GM12864 (cell line): Measurements from ENCODE around the gene NCF2.
A peak's percentile ranks its signal among the peaks of the same experiment; 100 is the strongest.

Experiments used
- DNase-seq: peaks from one replicate; pipeline ENCODE4 v3.0.0-alpha.2; 2011; ENCODE audit warnings: low read depth
- H3K4me3 ChIP-seq: 2 replicates; pipeline ENCODE4 v1.5.1; 2011; ENCODE audit warnings: mild to moderate bottlenecking, low read depth, low read length, control low read depth
- TF ChIP-seq, protein P1 (sequence below): IDR thresholded peaks from 2 replicates; pipeline ENCODE4 v1.5.1; 2011; ENCODE audit warnings: low read depth, mild to moderate bottlenecking, moderate library complexity, low read length, control low read depth, inconsistent platforms; ENCODE audit errors: missing control alignments

Gene NCF2, protein sequence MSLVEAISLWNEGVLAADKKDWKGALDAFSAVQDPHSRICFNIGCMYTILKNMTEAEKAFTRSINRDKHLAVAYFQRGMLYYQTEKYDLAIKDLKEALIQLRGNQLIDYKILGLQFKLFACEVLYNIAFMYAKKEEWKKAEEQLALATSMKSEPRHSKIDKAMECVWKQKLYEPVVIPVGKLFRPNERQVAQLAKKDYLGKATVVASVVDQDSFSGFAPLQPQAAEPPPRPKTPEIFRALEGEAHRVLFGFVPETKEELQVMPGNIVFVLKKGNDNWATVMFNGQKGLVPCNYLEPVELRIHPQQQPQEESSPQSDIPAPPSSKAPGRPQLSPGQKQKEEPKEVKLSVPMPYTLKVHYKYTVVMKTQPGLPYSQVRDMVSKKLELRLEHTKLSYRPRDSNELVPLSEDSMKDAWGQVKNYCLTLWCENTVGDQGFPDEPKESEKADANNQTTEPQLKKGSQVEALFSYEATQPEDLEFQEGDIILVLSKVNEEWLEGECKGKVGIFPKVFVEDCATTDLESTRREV

GRCh38 chr1:183590244-183591191 lies at the start of gene NCF2:
NCF2 (minus strand) TSS chr1:183590459; CDS start chr1:183590329, 130 bp downstream.
- H3K4me3 ChIP-seq, result peak within 1 kb of the TSS; percentile 68
- DNase-seq, result peak; percentile 98
- TF ChIP-seq, protein P1, sequence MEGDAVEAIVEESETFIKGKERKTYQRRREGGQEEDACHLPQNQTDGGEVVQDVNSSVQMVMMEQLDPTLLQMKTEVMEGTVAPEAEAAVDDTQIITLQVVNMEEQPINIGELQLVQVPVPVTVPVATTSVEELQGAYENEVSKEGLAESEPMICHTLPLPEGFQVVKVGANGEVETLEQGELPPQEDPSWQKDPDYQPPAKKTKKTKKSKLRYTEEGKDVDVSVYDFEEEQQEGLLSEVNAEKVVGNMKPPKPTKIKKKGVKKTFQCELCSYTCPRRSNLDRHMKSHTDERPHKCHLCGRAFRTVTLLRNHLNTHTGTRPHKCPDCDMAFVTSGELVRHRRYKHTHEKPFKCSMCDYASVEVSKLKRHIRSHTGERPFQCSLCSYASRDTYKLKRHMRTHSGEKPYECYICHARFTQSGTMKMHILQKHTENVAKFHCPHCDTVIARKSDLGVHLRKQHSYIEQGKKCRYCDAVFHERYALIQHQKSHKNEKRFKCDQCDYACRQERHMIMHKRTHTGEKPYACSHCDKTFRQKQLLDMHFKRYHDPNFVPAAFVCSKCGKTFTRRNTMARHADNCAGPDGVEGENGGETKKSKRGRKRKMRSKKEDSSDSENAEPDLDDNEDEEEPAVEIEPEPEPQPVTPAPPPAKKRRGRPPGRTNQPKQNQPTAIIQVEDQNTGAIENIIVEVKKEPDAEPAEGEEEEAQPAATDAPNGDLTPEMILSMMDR, result no peak

DNA sequence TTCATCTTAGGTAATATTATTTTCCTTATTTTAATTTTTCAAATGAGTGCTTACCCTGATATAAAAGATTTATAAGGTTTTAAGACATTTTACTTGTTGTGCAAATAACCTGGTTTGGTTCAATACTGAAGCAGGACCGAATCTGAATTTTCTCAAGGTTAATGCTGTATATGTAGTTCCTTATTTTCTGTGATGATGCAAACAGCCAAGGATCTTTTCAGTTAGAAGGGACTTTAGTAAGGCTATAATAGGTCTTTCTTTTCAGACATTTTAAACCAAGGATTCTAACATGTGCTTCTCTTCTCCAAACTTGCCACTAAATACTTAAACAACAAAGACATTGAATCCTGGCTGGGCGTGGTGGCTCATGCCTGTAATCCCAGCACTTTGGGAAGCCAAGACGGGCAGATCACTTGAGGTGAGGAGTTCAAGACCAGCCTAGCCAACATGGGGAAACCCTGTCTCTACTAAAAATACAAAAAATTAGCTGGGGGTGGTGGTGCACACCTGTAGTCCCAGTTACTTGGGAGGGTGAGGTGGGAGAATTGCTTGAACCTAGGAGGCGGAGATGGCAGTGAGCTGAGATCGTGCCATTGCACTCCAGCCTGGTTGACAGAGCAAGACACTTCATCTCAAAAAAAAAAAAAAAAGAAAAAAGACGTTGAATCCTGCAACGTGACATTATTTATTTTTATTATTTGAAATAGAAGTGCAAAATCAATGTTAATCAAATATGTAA lies 48.6 kb upstream of the NCF2 start:
- H3K4me3 ChIP-seq, result no peak overlapping the region
- DNase-seq, result no peak
- TF ChIP-seq, protein P1, result no peak

DNA sequence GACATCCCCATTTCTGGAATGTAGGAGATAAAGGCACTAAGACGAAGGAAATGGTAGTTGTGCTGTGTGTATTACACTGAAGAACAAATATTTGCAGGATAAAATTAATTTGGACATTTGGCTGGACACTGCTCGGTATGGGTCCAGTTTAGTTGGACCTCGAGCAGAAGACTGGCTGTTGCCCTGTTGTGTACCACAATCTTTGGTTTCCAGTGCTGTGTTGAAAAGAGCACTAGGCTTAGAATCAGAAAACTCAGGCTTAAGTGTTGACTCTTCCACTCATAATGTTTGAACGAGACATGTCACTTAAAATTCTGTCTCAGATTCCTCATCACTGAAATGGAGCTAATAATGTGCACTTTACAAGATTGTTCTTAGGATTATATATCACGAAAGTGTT lies 46.5 kb upstream of the NCF2 start:
- no peak for DNase-seq
- TF ChIP-seq, protein P1, result no peak
- H3K4me3 ChIP-seq, result peak overlapping the region; percentile 88; the same call in 1 of the 2 replicates

DNA sequence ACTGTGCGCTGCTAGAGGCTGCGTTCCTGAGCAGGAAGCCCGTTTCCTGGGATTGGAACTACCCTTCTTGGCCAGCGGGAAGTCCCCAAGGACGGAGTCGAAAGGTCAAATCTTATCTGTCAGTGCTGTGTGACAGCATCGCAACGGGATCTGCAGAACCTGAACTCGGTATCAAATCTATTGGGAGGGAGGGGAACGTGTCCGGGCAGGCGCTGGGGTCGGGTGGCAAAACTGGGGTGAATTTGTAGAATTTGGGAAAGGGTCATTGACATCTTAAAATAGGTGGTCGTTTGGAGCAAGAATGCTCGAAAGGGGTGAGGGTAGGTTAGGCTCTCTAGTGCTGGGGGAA lies 46.0 kb upstream of the NCF2 start:
- peak overlapping the region; percentile 88 for H3K4me3 ChIP-seq
- no peak for DNase-seq
- TF ChIP-seq, protein P1, result no peak

DNA sequence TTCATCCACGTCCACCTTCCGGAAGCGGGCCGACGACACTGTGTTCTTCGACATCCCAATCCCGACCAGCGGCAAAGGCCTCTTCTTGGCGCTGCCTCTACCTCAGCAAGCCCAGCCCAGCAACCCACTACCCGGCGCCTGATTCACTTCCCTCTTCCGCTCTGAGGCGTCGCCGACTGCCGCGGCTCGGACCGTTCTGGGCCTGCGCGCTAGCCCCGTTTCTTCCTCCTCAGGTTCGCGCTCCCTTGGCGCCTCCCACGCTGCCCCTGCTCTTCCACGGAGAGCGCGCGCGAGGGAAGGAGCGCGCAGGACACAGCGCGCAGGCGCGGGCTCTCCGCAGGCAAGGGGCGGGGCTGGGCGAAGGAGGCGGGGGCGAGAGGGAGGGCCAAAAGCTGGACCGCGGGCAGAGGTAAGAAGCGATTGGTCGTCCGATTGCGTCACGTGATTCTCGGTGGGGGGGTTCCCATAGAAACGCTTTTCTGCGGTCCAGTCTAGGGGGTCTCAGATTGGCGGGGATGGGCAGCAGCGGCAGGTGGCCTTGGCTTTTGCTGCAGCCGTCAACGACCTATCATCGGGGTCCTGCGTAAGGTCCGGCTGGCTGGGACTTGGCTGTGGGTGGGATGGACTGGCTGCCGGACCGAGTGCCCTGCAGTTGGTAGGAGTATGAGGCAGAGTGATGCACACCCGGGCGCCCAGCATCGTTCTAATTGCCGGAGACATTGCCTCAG lies 45.5 kb upstream of the NCF2 start, which contains the start of gene ARPC5:
ARPC5 (minus strand) TSS at position 178 of the 728 bp plus-strand sequence; CDS start at position 54, 124 bp downstream.
- TF ChIP-seq, protein P1, result no peak
- peak within 1 kb of the TSS; percentile 88 for H3K4me3 ChIP-seq
- DNase-seq, result peak; percentile 90
